Vagina (tissue), 2 donors: ENCODE results near the gene TMEM120A. TPM values are rescaled to one million over a fixed set of nuclear protein-coding genes. Genes with fewer than 3 reads are reported as not detected.
"Not testable (repeated sequence)": the region's sequence is repeated elsewhere in the genome, so short reads cannot be mapped to it uniquely, and the experiment has no call there.

Source experiments
- DNase-seq, 2 donors: peaks; one replicate each; pipeline ENCODE4 v3.0.0-alpha.2; 2017; ENCODE audit errors: extremely low spot score in 2 of 2
- H3K27ac ChIP-seq: fragments of 200-600 bp; sonication (generic); one replicate; pipeline ENCODE4 v1.5.1; 2019
- H3K27me3 ChIP-seq: fragments of 200-600 bp; sonication (generic); one replicate; pipeline ENCODE4 v1.5.1; 2019
- H3K36me3 ChIP-seq, 2 donors: fragments of 200-600 bp; sonication (generic); one replicate each; pipeline ENCODE4 v1.5.1; 2017 to 2019
- H3K4me1 ChIP-seq: fragments of 200-600 bp; sonication (generic); one replicate; pipeline ENCODE4 v1.5.1; 2019
- H3K4me3 ChIP-seq, 2 donors: fragments of 200-600 bp; sonication (generic); 1 replicate in 1 of 2; 2 replicates in 1 of 2; pipeline ENCODE4 v1.5.1; 2016 to 2019
- H3K9me3 ChIP-seq: fragments of 200-600 bp; sonication (generic); one replicate; pipeline ENCODE4 v1.5.1; 2019
- CTCF ChIP-seq, 3 experiments: fragments of 450-650 bp in 2 of 3; fragments of 200-600 bp in 1 of 3; sonication (generic) in 1 of 3; IDR thresholded peaks; one replicate each; pipeline ENCODE4 v1.5.1; 2017 to 2019; ENCODE audit warnings: antibody characterized with exemption in 3 of 3, mild to moderate bottlenecking in 2 of 3, moderate library complexity in 2 of 3
- POLR2A ChIP-seq, 2 donors: fragments of 450-650 bp; IDR thresholded peaks; one replicate each; pipeline ENCODE4 v1.6.1; 2017; ENCODE audit warnings: antibody characterized with exemption in 2 of 2, mild to moderate bottlenecking in 2 of 2, moderate library complexity in 2 of 2
- POLR2AphosphoS5 ChIP-seq, 2 donors: sonication (generic); formaldehyde crosslinking; IDR thresholded peaks; one replicate each; pipeline ENCODE4 v1.9.0; 2017; ENCODE audit warnings: antibody characterized with exemption in 2 of 2, mild to moderate bottlenecking in 2 of 2, low read depth in 1 of 2; ENCODE audit not compliant: insufficient read depth in 1 of 2
- intact Hi-C: fragments of 100-400 bp; cut with DNase I; formaldehyde crosslinking; loops from one replicate; pipeline ENCODE4 v1.15.1; 2023
- total RNA-seq: library from RNA; depleted of rRNA; stranded (reverse); fragments of >200 nt; gene quantifications from one replicate; pipeline ENCODE4 v1.2.3, GENCODE V29; 2016

The TMEM120A gene
- total RNA-seq, 1 donor from 2014 or later = 45.9 TPM

- no peaks in the 10 kb centered on the region for H3K4me1 ChIP-seq
- H3K27me3 ChIP-seq = no peaks in the 10 kb centered on the region
- H3K9me3 ChIP-seq = no peaks in the 10 kb centered on the region
- intact Hi-C loops = loop anchor here (5.0 kb wide), 1 partner anchor 150 kb away; no protein-coding TSS in a partner anchor
- TF ChIP-seq POLR2A (IDR thresholded peaks at IDR 0.05) = no peak
- no peak for TF ChIP-seq CTCF (IDR thresholded peaks at IDR 0.05)
- TF ChIP-seq POLR2AphosphoS5 (IDR thresholded peaks at IDR 0.05; ENCODE audit: insufficient read depth in 1 of 2, low read depth in 1 of 2) = no peak
- no peak for DNase-seq
- H3K27ac ChIP-seq = no peak overlapping the region
- H3K36me3 ChIP-seq = peaks cover 0 to 25% of the 10 kb centered on the region in 2 donors
- H3K4me3 ChIP-seq = no peak overlapping the region
Measured at GRCh38 chr7:76022026-76022780, 27.8 kb upstream of the TMEM120A start.

GRCh38 chr7:76020031-76020714 is 25.8 kb upstream of the TMEM120A start:
- intact Hi-C loops = loop anchor here (5.0 kb wide), 1 partner anchor 148 kb away; no protein-coding TSS in a partner anchor
- no peaks in the 10 kb centered on the region for H3K9me3 ChIP-seq
- no peak for DNase-seq
- no peak overlapping the region for H3K4me3 ChIP-seq
- peaks cover 0 to 25% of the 10 kb centered on the region in 2 donors for H3K36me3 ChIP-seq
- H3K4me1 ChIP-seq = no peaks in the 10 kb centered on the region
- H3K27me3 ChIP-seq = no peaks in the 10 kb centered on the region
- no peak overlapping the region for H3K27ac ChIP-seq
- peak; percentile 83 to 91 (median 89) for TF ChIP-seq CTCF (IDR thresholded peaks at IDR 0.05)
- TF ChIP-seq POLR2A (IDR thresholded peaks at IDR 0.05) = no peak

GRCh38 chr7:76018520-76018919 is 24.1 kb upstream of the TMEM120A start:
- H3K4me3 ChIP-seq, DNase-seq, H3K27me3 ChIP-seq, H3K4me1 ChIP-seq, H3K9me3 ChIP-seq, intact Hi-C loops, H3K27ac ChIP-seq: not testable (repeated sequence)
- H3K36me3 ChIP-seq = peaks cover 0 to 17% of the 10 kb centered on the region in 2 donors

- Histone ChIP-seq H3K9me3 (no peaks in the 10 kb centered on the region), H3K27me3 (no peaks in the 10 kb centered on the region), H3K27ac (no peak overlapping the region), H3K4me3 (no peak overlapping the region), H3K4me1 (peaks cover 6% of the 10 kb centered on the region), H3K36me3 (peaks cover 0 to 9% of the 10 kb centered on the region in 2 donors)
- intact Hi-C loops = no loop called here
- DNase-seq = no peak
- no peak for TF ChIP-seq CTCF (IDR thresholded peaks at IDR 0.05)
- TF ChIP-seq POLR2A (IDR thresholded peaks at IDR 0.05) = no peak
- TF ChIP-seq POLR2AphosphoS5 (IDR thresholded peaks at IDR 0.05; ENCODE audit: insufficient read depth in 1 of 2, low read depth in 1 of 2) = no peak
Measured at GRCh38 chr7:76016191-76016947, 22.0 kb upstream of the TMEM120A start.

- intact Hi-C loops = no loop called here
Measured at GRCh38 chr7:76011442-76011861, 17.1 kb upstream of the TMEM120A start.

More at GRCh38 chr7:76011442-76011861, 17.1 kb upstream of the TMEM120A start:
- Histone ChIP-seq H3K27ac (peak overlapping the region; percentile 57), H3K4me3 (no peak overlapping the region), H3K36me3 (no peaks in the 10 kb centered on the region), H3K9me3 (no peaks in the 10 kb centered on the region), H3K27me3 (no peaks in the 10 kb centered on the region), H3K4me1 (peaks cover 28% of the 10 kb centered on the region)
- DNase-seq = no peak
- TF ChIP-seq CTCF (IDR thresholded peaks at IDR 0.05) = no peak
- no peak for TF ChIP-seq POLR2A (IDR thresholded peaks at IDR 0.05)
